Measurements from ENCODE around the gene ACAA2. TPM values are rescaled to one million over a fixed set of nuclear protein-coding genes. Genes with fewer than 3 reads are reported as not detected.

ACAA2 gene
- total RNA-seq, 1 donor from 2014 or later, result 57.2 TPM

DNA sequence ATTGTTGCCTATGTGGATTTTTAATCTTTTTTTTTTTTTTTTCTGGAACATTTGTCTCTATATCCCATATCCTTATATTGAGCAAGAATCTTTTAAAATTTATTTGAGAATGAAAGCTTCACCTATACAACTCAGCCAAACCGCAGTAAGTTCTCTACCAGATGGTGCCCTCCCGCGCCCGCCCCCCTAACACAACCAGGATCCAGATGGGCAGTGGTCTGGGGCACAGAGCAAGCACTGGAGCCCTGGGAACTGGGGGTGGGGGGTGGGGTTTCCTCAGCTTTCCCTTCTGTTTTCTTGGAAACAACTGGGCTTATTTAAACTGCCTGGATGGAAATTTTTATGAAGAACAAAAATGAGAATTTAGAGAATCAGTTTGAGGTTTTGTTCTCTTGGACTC is 74.6 kb downstream of the ACAA2 start:
- no peak for DNase-seq

- DNase-seq, result no peak
These were observed 78.5 kb downstream of the ACAA2 start for GRCh38 chr18:49734836-49735235.

- DNase-seq, result no peak
These were observed 79.3 kb downstream of the ACAA2 start for GRCh38 chr18:49733896-49734585.

- DNase-seq, result no peak
These were observed 80.0 kb downstream of the ACAA2 start for GRCh38 chr18:49733321-49733720.

Small RNAs within 50 kb of the gene (small RNA-seq; reads per million reads assigned to genes)
- gene RF00283 (ENCODE audit: low replicate concordance) (not detected), gene SCARNA17 (ENCODE audit: low replicate concordance) (not detected)
